GM18507 (cell line): Measurements from ENCODE around the gene RASAL1.

Source experiments
- DNase-seq: peaks from one replicate; pipeline ENCODE4 v3.0.0; 2011; ENCODE audit warnings: low read depth; ENCODE audit not compliant: insufficient read length; ENCODE audit errors: extremely low spot score
- FAIRE-seq: peaks from 2 replicates; lab custom pipeline; 2011; peaks lifted over from hg19 to GRCh38; lab: Jason Lieb, UNC

Gene RASAL1

DNA sequence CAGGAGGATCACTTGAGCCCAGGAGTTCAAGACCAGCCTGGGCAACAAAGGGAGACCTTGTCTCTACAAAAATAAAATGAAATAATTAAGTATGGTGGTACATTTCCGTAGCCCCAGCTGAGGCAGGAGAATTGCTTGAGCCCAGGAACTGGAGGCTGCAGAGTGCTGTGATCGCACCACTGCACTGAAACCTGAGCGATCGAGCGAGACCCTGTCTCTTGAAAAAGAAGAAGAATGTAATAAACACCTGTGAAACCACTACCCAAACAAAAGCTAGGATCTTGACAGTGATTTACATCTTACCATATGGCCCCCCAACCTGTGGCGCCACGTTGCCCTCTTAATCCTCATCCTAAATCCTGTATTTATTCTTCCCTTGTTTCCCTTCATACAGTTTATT, 84.8 kb downstream of the RASAL1 start:
- FAIRE-seq = peak; percentile 48
- DNase-seq = no peak

- DNase-seq (no peak), FAIRE-seq (peak; percentile 62)
These were observed 85.4 kb downstream of the RASAL1 start for GRCh38 chr12:113049976-113050742.
